BE2C (cell line): Measurements from ENCODE around the gene RLN3.
A peak's percentile ranks its signal among the peaks of the same experiment; 100 is the strongest.
"Not testable (repeated sequence)": the region's sequence is repeated elsewhere in the genome, so short reads cannot be mapped to it uniquely, and the experiment has no call there.

Experiments used
- DNase-seq: peaks from one replicate; pipeline ENCODE4 v3.0.0-alpha.2; 2020
- H3K27me3 ChIP-seq: fragments of 250-450 bp; sonication (Bioruptor Pico); 2 replicates; pipeline ENCODE4 v1.5.1; 2020; ENCODE audit warnings: mild to moderate bottlenecking
- H3K36me3 ChIP-seq: fragments of 250-450 bp; sonication (Bioruptor Pico); 2 replicates; pipeline ENCODE4 v1.5.1; 2020; ENCODE audit warnings: mild to moderate bottlenecking
- H3K4me1 ChIP-seq: fragments of 250-450 bp; sonication (Bioruptor Pico); 2 replicates; pipeline ENCODE4 v1.5.1; 2020
- H3K4me3 ChIP-seq: 2 replicates; pipeline ENCODE4 v1.5.1; 2011; ENCODE audit warnings: low read depth, low read length
- H3K9me3 ChIP-seq: fragments of 250-450 bp; sonication (Bioruptor Pico); 2 replicates; pipeline ENCODE4 v1.5.1; 2020
- TF ChIP-seq, protein P1 (sequence below): IDR thresholded peaks from 2 replicates; pipeline ENCODE4 v1.5.1; 2012; ENCODE audit warnings: mild to moderate bottlenecking, low read depth, low read length

The RLN3 gene

GRCh38 chr19:14006766-14007562, 21.0 kb upstream of the RLN3 start:
- H3K36me3 ChIP-seq = no peaks in the 10 kb centered on the region
- H3K27me3 ChIP-seq = no peaks in the 10 kb centered on the region
- H3K4me3 ChIP-seq = peak overlapping the region; percentile 82
- DNase-seq = peak; percentile 86
- no peaks in the 10 kb centered on the region for H3K9me3 ChIP-seq
- TF ChIP-seq, protein P1, sequence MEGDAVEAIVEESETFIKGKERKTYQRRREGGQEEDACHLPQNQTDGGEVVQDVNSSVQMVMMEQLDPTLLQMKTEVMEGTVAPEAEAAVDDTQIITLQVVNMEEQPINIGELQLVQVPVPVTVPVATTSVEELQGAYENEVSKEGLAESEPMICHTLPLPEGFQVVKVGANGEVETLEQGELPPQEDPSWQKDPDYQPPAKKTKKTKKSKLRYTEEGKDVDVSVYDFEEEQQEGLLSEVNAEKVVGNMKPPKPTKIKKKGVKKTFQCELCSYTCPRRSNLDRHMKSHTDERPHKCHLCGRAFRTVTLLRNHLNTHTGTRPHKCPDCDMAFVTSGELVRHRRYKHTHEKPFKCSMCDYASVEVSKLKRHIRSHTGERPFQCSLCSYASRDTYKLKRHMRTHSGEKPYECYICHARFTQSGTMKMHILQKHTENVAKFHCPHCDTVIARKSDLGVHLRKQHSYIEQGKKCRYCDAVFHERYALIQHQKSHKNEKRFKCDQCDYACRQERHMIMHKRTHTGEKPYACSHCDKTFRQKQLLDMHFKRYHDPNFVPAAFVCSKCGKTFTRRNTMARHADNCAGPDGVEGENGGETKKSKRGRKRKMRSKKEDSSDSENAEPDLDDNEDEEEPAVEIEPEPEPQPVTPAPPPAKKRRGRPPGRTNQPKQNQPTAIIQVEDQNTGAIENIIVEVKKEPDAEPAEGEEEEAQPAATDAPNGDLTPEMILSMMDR = no peak
- no peaks in the 10 kb centered on the region for H3K4me1 ChIP-seq

DNA sequence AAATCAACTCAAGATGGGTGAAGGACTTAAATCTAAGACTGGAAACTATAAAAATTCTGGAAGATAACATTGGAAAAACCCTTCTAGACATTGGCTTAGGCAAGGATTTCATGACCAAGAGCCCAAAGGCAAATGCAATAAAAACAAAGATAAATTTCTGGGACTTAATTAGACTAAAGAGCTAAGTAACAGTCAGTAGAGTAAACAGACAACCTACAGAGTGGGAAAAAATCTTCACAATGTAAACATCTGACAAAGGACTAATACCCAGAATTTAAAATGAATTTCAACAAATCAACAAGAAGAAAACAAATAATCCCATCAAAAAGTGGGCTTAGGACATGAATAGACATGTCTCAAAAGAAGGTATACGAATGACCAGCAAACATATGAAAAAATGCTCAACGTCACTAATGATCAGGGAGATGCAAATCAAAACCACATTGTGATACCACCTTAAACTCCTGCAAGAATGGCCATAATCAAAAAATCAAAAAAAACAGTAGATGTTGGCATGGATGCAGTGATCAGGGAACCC, 15.5 kb upstream of the RLN3 start:
- TF ChIP-seq, protein P1 = no peak
- Histone ChIP-seq H3K4me1 (no peaks in the 10 kb centered on the region), H3K4me3 (no peak overlapping the region), H3K27me3 (no peaks in the 10 kb centered on the region), H3K9me3 (no peaks in the 10 kb centered on the region), H3K36me3 (no peaks in the 10 kb centered on the region)
- DNase-seq = no peak

DNA sequence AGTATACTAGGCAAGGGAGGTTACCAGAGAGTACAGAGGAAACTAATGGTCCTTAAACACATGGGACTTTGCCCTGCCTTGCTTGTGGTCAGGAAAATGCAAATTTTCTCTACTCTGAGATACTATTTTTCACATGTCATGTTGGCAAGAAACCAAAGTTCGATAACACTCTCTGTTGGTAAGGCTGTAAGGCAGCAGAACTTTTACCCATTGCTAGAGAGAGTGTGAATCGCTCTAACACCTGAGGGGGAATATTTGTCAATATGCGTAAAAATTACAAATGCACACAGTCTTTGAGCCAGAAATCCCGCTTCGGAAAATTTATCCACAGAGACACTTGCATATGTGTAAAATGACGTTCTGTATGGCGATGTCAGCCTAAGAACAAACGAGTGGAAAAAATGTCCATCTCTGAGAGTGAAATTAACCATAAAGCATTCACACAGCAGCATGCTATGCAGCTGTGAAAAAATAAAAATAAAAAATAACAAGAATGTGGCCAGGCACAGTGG, 12.4 kb upstream of the RLN3 start:
- no peak for DNase-seq
- no peaks in the 10 kb centered on the region for H3K27me3 ChIP-seq
- H3K36me3 ChIP-seq = no peaks in the 10 kb centered on the region
- no peaks in the 10 kb centered on the region for H3K9me3 ChIP-seq
- TF ChIP-seq, protein P1 = no peak
- no peak overlapping the region for H3K4me3 ChIP-seq
- H3K4me1 ChIP-seq = no peaks in the 10 kb centered on the region

GRCh38 chr19:14019100-14019499, 8.8 kb upstream of the RLN3 start:
- TF ChIP-seq, protein P1 = no peak
- Histone ChIP-seq H3K4me1 (peaks cover 4% of the 10 kb centered on the region; the same call in 1 of the 2 replicates), H3K27me3 (no peaks in the 10 kb centered on the region), H3K4me3 (no peak overlapping the region), H3K9me3 (no peaks in the 10 kb centered on the region), H3K36me3 (no peaks in the 10 kb centered on the region)
- DNase-seq = no peak

GRCh38 chr19:14019739-14020138, 8.2 kb upstream of the RLN3 start:
- not testable (repeated sequence) for H3K4me1 ChIP-seq

DNA sequence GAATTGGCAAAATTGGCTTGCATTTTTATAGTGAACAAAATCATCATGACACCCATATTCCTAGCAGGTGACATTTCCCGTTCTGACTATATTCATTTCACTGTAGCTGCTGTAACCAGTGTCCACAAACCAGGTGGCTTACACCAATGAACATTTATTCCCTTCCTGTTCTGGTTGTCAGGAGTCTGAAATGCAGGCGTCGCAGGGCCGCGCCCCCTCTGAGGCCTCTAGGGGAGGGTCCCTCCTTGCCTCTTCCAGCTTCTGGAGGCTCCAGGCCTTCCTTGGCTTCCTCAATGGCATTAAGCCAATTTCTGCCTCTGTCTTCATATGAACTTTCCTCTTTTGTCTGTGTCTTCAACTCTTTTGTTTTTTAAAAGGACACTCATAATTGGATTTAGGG, 6.5 kb upstream of the RLN3 start:
- DNase-seq = no peak

More at GRCh38 chr19:14019739-14020138, 8.2 kb upstream of the RLN3 start:
- H3K4me3 ChIP-seq, H3K36me3 ChIP-seq, DNase-seq, H3K27me3 ChIP-seq, H3K9me3 ChIP-seq: not testable (repeated sequence)

More for the DNA sequence above, 6.5 kb upstream of the RLN3 start:
- Histone ChIP-seq H3K4me3 (no peak overlapping the region), H3K36me3 (no peaks in the 10 kb centered on the region), H3K4me1 (peaks cover 4% of the 10 kb centered on the region; the same call in 1 of the 2 replicates), H3K27me3 (no peaks in the 10 kb centered on the region), H3K9me3 (no peaks in the 10 kb centered on the region)
- TF ChIP-seq, protein P1 = no peak
